ENCODE measurements around the gene UCHL5.
"Not testable (repeated sequence)": the region's sequence is repeated elsewhere in the genome, so short reads cannot be mapped to it uniquely, and the experiment has no call there.

Gene UCHL5

GRCh38 chr1:193062698-193063463 lies 3.7 kb upstream of the UCHL5 start:
- no peak for DNase-seq

- DNase-seq = no peak
These were observed 1.8 kb upstream of the UCHL5 start for GRCh38 chr1:193060938-193061337.

- no peak for DNase-seq
These were observed 1.2 kb upstream of the UCHL5 start for GRCh38 chr1:193060406-193060805.

- DNase-seq = no peak
These were observed 899 bp upstream of the UCHL5 start for GRCh38 chr1:193060115-193060403.

GRCh38 chr1:193058529-193059281 lies 455 bp downstream of the UCHL5 start:
- peak; percentile 51 for DNase-seq

- DNase-seq = no peak
These were observed 4.9 kb downstream of the UCHL5 start for GRCh38 chr1:193054169-193054675.

- DNase-seq = not testable (repeated sequence)
These were observed 10.2 kb downstream of the UCHL5 start for GRCh38 chr1:193048913-193049312.

- no peak for DNase-seq
These were observed 16.1 kb downstream of the UCHL5 start for GRCh38 chr1:193042766-193043691.

GRCh38 chr1:193040011-193040410 lies 19.1 kb downstream of the UCHL5 start:
- DNase-seq = no peak

GRCh38 chr1:193036337-193037047 lies 22.7 kb downstream of the UCHL5 start:
- DNase-seq = no peak

GRCh38 chr1:193033610-193034009 lies 25.6 kb downstream of the UCHL5 start:
- DNase-seq = no peak

- not testable (repeated sequence) for DNase-seq
These were observed 26.3 kb downstream of the UCHL5 start for GRCh38 chr1:193032643-193033427.

GRCh38 chr1:193031431-193031830 lies 27.7 kb downstream of the UCHL5 start:
- DNase-seq = no peak

- no peak for DNase-seq
These were observed 28.9 kb downstream of the UCHL5 start for GRCh38 chr1:193030280-193030679.

- DNase-seq = no peak
These were observed 33.9 kb downstream of the UCHL5 start for GRCh38 chr1:193025218-193025617.

GRCh38 chr1:193019442-193020026 lies 39.6 kb downstream of the UCHL5 start:
- peak; percentile 49 for DNase-seq

GRCh38 chr1:193016788-193017187 lies 42.4 kb downstream of the UCHL5 start:
- no peak for DNase-seq

GRCh38 chr1:193014400-193014799 lies 44.8 kb downstream of the UCHL5 start:
- DNase-seq = no peak

GRCh38 chr1:193013707-193014106 lies 45.5 kb downstream of the UCHL5 start:
- no peak for DNase-seq

- no peak for DNase-seq
These were observed 46.2 kb downstream of the UCHL5 start for GRCh38 chr1:193013005-193013404.

- no peak for DNase-seq
These were observed 47.8 kb downstream of the UCHL5 start for GRCh38 chr1:193011406-193011805.
